GM18870 (cell line): ENCODE measurements around the gene GPX2.

Experiments used
- ATAC-seq: cut with Tn5 transposase; IDR thresholded peaks from one replicate; pipeline ENCODE4 v1.9.1; 2021; ENCODE audit warnings: moderate library complexity; ENCODE audit not compliant: unreplicated experiment

GPX2 gene

GRCh38 chr14:64942531-64943111 lies at the start of gene GPX2:
TSS of gene GPX2 (minus strand) at chr14:64942745. CDS start at chr14:64942726, 19 bp downstream.
- ATAC-seq, result no peak

GRCh38 chr14:64990939-64991338 lies 48.4 kb upstream of the GPX2 start:
- no peak for ATAC-seq

GRCh38 chr14:64990296-64990695 lies 47.8 kb upstream of the GPX2 start:
- no peak for ATAC-seq

DNA sequence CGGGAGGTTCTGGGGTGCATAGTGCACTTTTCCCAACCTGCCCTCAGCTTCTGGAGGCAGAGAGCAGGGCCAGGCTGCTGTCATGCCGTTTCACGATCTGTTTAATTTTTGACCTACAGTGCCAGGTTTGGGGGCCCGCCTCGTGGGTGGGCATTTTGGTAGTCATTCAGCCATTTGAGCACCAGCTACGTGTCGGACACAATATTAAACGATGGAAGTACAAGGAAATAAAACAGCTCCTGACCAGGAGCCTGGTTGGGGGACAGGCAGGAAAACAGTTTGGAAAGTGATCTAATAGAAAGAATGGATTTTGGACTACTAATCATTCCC lies 44.9 kb upstream of the GPX2 start:
- peak; percentile 3 for ATAC-seq

DNA sequence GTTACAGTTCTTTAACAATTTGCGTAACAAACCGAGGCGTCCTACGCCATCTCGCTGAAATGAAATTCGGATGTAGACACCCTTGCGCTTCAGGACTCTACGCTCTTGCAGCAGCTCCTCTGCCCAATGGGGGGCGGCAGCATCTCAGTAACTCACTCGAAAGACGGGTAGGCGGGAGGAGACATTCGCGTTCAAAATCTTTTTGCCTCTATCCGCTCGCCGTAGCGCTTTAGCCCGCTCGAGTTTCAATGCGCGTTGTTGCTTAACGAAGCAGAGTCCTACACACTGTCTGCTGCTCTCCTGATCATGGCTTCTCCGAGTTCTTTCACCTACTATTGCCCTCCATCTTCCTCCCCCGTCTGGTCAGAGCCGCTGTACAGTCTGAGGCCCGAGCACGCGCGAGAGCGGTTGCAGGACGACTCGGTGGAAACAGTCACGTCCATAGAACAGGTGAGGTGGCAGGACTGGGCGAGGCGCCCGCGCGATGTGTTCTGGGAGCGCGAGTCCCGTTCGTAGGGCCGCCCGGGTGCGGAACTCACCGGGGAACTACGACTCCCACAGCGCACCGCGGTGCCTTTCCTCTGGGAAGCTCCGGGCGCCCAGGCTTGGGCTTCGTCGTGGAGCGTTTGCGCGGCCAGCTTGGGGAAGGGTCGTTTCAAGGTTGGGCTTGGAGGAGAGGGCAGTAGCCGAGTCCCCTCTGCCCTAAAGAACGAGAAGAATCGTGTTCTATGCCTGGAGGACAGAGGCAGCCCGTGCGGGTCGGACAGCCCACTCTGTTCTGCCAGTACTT lies 44.3 kb upstream of the GPX2 start, which contains the start of gene FNTB:
Gene FNTB, plus strand, starts transcription at position 248 of the 790 bp plus-strand sequence. Its CDS starts 59 bp downstream, at position 307.
- ATAC-seq, result peak; percentile 75

DNA sequence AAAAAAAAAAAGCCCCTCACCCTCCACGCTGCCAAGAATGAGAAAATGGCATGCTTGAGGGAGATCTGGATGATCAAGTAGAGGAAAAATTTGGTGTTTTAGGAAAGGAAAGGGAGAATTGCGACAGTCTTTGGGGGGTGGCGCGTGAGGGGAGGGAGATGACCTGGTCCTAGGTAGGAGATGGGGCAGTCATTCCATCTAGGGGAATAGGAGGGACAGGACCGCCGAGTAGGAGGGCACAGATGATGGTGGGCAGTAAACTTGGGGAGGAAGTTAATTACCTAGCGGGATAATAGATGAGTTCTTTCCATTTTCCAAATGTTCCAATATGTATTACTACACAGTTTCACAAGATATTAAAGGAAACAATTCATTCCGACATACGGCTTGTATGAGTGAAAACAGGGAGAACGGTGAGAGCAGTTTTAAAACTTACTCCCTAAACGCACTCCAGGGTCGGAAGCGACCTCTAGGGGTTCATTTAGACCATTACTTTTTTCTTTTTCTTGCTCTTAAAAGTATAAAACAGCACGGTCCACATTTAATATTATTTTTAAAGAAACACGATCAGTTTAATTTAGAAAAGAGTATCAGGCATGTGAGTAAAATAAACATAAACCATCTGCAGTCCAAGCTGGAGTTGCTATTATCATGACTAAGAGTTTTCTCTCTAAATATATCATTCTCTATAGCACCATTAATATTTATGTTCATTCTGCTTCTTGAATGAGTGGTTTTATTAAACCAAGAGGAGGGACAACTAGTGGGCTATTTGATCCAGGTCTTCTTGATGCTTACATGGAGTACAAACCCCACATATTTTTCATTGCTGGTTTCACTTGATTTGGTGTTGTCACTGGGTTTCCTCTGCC lies 41.1 kb upstream of the GPX2 start:
- no peak for ATAC-seq

GRCh38 chr14:64979336-64980074 lies 37.0 kb upstream of the GPX2 start:
- no peak for ATAC-seq

- ATAC-seq, result no peak
Observed at GRCh38 chr14:64974563-64974962, 32.0 kb upstream of the GPX2 start.

GRCh38 chr14:64973826-64974225 lies 31.3 kb upstream of the GPX2 start:
- ATAC-seq, result no peak

- no peak for ATAC-seq
Observed at GRCh38 chr14:64973026-64973442, 30.5 kb upstream of the GPX2 start.

GRCh38 chr14:64971943-64972791 lies 29.6 kb upstream of the GPX2 start, which contains the start of gene RAB15:
TSS of gene RAB15 (minus strand) at chr14:64972336. CDS start at chr14:64972076, 260 bp downstream.
- no peak for ATAC-seq

DNA sequence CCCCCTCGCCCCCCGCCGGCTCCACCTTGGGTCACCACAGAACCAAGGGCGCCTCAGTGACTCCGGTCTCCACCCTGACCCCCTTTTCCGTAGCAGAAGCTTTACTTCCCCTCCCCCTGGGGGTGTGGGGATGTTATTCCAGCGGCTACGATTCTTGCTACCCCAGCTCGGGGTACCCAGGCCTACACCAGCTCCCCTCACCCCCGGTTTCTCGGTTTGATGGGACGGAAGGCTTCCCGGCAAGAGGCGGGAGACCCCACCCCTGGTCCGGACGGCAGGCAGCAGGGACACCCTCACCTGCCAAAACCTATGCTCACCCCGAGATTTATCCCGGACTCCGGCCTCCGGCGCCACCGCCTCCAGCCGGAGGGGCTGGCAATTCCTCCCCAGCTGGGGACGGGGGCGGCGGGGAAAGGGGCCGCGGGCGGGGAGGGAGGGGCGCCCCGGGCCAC lies 29.0 kb upstream of the GPX2 start:
- ATAC-seq, result no peak

- ATAC-seq, result no peak
Observed at GRCh38 chr14:64970776-64971477, 28.4 kb upstream of the GPX2 start.

- ATAC-seq, result no peak
Observed at GRCh38 chr14:64970041-64970440, 27.5 kb upstream of the GPX2 start.

DNA sequence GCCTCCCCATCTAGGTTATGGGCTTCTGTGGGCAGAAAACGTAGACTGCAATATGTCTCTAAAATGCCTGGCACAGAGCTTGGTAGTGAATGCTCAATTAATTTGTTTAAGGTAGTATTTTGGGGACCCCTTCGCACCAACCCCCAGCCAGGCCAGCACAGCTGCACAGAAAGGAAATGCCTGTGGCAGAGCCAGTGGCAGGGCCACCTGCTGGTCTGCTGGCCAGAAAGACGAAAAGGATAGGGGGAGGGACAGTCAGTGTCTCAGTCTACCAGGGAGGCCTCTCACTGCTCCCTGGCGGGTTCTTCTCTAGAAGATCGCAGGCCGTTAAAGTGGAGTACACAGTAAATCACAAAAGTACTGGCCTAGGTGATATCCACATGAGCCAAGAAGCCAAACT lies 26.1 kb upstream of the GPX2 start:
- no peak for ATAC-seq

GRCh38 chr14:64968167-64968566 lies 25.6 kb upstream of the GPX2 start:
- no peak for ATAC-seq

GRCh38 chr14:64966976-64967375 lies 24.4 kb upstream of the GPX2 start:
- no peak for ATAC-seq

GRCh38 chr14:64965356-64966000 lies 22.9 kb upstream of the GPX2 start:
- no peak for ATAC-seq

- ATAC-seq, result no peak
Observed at GRCh38 chr14:64963611-64964010, 21.1 kb upstream of the GPX2 start.
